Measurements from ENCODE around the gene JARID2. TPM values are rescaled to one million over a fixed set of nuclear protein-coding genes. Genes with fewer than 3 reads are reported as not detected.
A peak's percentile ranks its signal among the peaks of the same experiment; 100 is the strongest.

Gene JARID2
- total RNA-seq, 1 donor from 2014 or later: 65.6 TPM

- Mint-ChIP-seq H3K4me1 (ENCODE audit: low read depth) (no peaks in the 10 kb centered on the region), H3K36me3 (ENCODE audit: insufficient read depth) (no peaks in the 10 kb centered on the region), H3K27me3 (no peaks in the 10 kb centered on the region), H3K9me3 (ENCODE audit: low read depth) (no peaks in the 10 kb centered on the region), H3K27ac (no peak overlapping the region), H3K4me3 (ENCODE audit: low read depth) (no peak overlapping the region)
- DNase-seq (ENCODE audit: low spot score, unreplicated experiment): no peak
- TF ChIP-seq, protein P1, sequence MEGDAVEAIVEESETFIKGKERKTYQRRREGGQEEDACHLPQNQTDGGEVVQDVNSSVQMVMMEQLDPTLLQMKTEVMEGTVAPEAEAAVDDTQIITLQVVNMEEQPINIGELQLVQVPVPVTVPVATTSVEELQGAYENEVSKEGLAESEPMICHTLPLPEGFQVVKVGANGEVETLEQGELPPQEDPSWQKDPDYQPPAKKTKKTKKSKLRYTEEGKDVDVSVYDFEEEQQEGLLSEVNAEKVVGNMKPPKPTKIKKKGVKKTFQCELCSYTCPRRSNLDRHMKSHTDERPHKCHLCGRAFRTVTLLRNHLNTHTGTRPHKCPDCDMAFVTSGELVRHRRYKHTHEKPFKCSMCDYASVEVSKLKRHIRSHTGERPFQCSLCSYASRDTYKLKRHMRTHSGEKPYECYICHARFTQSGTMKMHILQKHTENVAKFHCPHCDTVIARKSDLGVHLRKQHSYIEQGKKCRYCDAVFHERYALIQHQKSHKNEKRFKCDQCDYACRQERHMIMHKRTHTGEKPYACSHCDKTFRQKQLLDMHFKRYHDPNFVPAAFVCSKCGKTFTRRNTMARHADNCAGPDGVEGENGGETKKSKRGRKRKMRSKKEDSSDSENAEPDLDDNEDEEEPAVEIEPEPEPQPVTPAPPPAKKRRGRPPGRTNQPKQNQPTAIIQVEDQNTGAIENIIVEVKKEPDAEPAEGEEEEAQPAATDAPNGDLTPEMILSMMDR (IDR thresholded peaks at IDR 0.05; ENCODE audit: unreplicated experiment): no peak
Observed at GRCh38 chr6:15232836-15233510, 12.9 kb upstream of the JARID2 start.

- Mint-ChIP-seq H3K4me1 (ENCODE audit: low read depth) (no peaks in the 10 kb centered on the region), H3K4me3 (ENCODE audit: low read depth) (no peak overlapping the region), H3K27me3 (no peaks in the 10 kb centered on the region), H3K36me3 (ENCODE audit: insufficient read depth) (no peaks in the 10 kb centered on the region), H3K27ac (no peak overlapping the region), H3K9me3 (ENCODE audit: low read depth) (no peaks in the 10 kb centered on the region)
- no peak for DNase-seq (ENCODE audit: low spot score, unreplicated experiment)
- TF ChIP-seq, protein P1 (IDR thresholded peaks at IDR 0.05; ENCODE audit: unreplicated experiment): no peak
Observed at GRCh38 chr6:15234068-15234758, 11.7 kb upstream of the JARID2 start.

GRCh38 chr6:15239616-15240364 lies 6.1 kb upstream of the JARID2 start:
- Mint-ChIP-seq H3K4me1 (ENCODE audit: low read depth) (peaks cover 4% of the 10 kb centered on the region), H3K9me3 (ENCODE audit: low read depth) (no peaks in the 10 kb centered on the region), H3K4me3 (ENCODE audit: low read depth) (no peak overlapping the region), H3K27ac (no peak overlapping the region), H3K36me3 (ENCODE audit: insufficient read depth) (no peaks in the 10 kb centered on the region), H3K27me3 (peaks cover 5% of the 10 kb centered on the region)
- TF ChIP-seq, protein P1 (IDR thresholded peaks at IDR 0.05; ENCODE audit: unreplicated experiment): no peak
- DNase-seq (ENCODE audit: low spot score, unreplicated experiment): no peak

DNA sequence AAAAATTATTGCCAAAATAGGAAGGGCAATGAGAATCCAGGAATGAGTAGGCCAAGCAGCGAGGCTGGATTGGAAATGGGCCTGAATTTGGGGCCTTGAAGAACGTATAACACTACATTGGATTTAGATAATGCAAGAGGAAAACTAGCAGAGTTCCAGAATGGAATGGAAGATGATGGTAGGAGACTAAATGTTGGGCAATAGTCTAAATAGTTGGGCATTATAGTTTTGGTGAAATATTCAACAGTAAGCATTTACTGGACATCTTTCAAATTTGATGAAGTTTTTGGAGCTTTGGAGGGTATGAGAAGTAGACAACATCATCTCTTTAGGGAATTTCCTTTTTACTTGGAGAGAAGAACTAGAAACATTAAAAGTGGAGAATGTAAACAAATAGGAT lies 3.4 kb upstream of the JARID2 start:
- peaks cover 5% of the 10 kb centered on the region for H3K27me3 Mint-ChIP-seq
- no peak overlapping the region for H3K4me3 Mint-ChIP-seq (ENCODE audit: low read depth)
- TF ChIP-seq, protein P1 (IDR thresholded peaks at IDR 0.05; ENCODE audit: unreplicated experiment): no peak
- no peak for DNase-seq (ENCODE audit: low spot score, unreplicated experiment)
- no peaks in the 10 kb centered on the region for H3K9me3 Mint-ChIP-seq (ENCODE audit: low read depth)
- no peak overlapping the region for H3K27ac Mint-ChIP-seq
- peaks cover 5% of the 10 kb centered on the region for H3K4me1 Mint-ChIP-seq (ENCODE audit: low read depth)
- H3K36me3 Mint-ChIP-seq (ENCODE audit: insufficient read depth): no peaks in the 10 kb centered on the region

GRCh38 chr6:15242937-15243614 lies 2.8 kb upstream of the JARID2 start:
- Mint-ChIP-seq H3K36me3 (ENCODE audit: insufficient read depth) (no peaks in the 10 kb centered on the region), H3K27ac (no peak overlapping the region), H3K27me3 (peaks cover 5% of the 10 kb centered on the region), H3K9me3 (ENCODE audit: low read depth) (no peaks in the 10 kb centered on the region), H3K4me1 (ENCODE audit: low read depth) (peaks cover 5% of the 10 kb centered on the region), H3K4me3 (ENCODE audit: low read depth) (peak overlapping the region; percentile 19)
- no peak for DNase-seq (ENCODE audit: low spot score, unreplicated experiment)
- TF ChIP-seq, protein P1 (IDR thresholded peaks at IDR 0.05; ENCODE audit: unreplicated experiment): no peak

Data from progenitor cell of endocrine pancreas (in vitro differentiated cells).